CD1c-positive myeloid dendritic cell (primary cell): Measurements from ENCODE around the gene MEX3A.
"Not testable (repeated sequence)": the region's sequence is repeated elsewhere in the genome, so short reads cannot be mapped to it uniquely, and the experiment has no call there.

ENCODE experiments used
- DNase-seq: peaks from one replicate; pipeline ENCODE4 v3.0.0-alpha.2; 2016; ENCODE audit errors: extremely low spot score

MEX3A gene

GRCh38 chr1:156118177-156118868, 36.1 kb upstream of the MEX3A start:
- DNase-seq = no peak

- DNase-seq = no peak
These were observed 35.3 kb upstream of the MEX3A start for GRCh38 chr1:156117414-156118176.

DNA sequence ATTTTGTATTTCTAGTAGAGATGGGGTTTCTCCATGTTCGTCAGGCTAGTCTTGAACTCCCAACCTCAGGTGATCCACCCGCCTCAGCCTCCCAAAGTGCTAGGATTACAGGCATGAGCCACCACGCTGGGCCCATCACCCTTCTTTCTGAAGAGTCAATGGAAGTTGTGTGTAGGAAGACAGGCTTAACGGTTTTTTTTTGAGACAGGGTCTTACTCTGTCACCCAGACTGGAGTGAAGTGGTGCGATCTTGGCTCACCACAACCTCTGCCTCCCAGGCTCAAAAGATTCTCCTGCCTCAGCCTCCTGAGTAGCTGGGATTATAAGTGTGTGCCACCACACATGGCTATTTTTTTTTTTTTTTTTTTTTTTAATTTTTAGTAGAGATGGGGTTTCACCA, 34.5 kb upstream of the MEX3A start:
- not testable (repeated sequence) for DNase-seq

GRCh38 chr1:156115514-156116374, 33.5 kb upstream of the MEX3A start:
- peak; percentile 53 for DNase-seq

DNA sequence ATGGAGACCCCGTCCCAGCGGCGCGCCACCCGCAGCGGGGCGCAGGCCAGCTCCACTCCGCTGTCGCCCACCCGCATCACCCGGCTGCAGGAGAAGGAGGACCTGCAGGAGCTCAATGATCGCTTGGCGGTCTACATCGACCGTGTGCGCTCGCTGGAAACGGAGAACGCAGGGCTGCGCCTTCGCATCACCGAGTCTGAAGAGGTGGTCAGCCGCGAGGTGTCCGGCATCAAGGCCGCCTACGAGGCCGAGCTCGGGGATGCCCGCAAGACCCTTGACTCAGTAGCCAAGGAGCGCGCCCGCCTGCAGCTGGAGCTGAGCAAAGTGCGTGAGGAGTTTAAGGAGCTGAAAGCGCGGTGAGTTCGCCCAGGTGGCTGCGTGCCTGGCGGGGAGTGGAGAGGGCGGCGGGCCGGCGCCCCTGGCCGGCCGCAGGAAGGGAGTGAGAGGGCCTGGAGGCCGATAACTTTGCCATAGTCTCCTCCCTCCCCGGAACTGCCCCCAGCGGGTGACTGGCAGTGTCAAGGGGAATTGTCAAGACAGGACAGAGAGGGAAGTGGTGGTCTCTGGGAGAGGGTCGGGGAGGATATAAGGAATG, 32.8 kb upstream of the MEX3A start:
- DNase-seq = peak; percentile 59

GRCh38 chr1:156114101-156114918, 32.0 kb upstream of the MEX3A start, which contains the start of gene LMNA:
Gene LMNA, plus strand, starts transcription at chr1:156114711. Its CDS starts 208 bp downstream, at chr1:156114919.
- DNase-seq = peak; percentile 92

- no peak for DNase-seq
These were observed 31.2 kb upstream of the MEX3A start for GRCh38 chr1:156113282-156113950.

- DNase-seq = no peak
These were observed 30.2 kb upstream of the MEX3A start for GRCh38 chr1:156112276-156113137.

DNA sequence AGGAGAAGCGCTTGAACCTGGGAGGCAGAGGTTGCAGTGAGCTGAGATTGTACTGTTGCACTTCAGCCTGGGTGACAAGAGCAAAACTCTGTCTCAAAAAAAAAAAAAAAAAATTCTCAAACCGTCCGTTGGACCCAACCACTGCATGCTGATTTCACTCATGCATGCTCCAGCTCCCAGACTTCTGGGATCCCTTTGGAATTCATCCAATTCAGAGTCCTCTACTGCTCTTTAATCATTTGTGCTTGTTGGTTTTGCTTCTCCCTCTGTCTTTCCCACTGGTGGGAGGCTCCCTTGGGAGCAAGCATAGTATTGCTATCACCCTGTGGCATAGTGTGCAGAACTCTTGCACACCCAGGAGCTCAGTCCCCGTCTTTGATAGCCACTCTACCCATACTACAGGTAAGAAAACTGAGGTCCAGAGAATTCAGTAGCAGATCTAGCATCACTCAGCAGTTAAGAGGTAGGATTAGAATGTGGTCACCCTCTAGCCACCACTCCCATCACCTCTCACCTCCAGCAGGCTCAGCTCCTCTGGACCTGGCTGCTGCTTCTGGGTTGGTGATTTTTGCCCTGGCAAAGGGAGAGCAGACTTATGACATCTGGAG, 29.2 kb upstream of the MEX3A start:
- no peak for DNase-seq

DNA sequence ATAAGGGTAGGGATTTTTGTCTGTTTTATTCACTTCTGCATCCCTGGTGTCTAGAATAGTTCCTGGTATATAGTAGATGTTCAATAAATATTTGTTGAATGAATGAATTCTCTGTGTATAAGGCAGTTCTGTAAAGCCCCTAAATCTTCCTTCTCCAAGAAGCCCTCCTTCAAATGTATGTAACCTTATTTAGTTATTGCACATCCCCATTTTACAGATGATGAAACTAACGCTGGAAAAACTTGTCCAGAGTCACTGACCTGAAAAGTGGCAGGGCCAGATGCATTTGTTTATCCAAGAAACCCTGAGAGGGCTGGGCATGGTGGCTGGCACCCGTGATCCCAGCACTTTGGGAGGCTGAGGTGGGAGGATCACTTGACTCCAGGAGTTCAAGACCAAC, 28.0 kb upstream of the MEX3A start:
- no peak for DNase-seq

DNA sequence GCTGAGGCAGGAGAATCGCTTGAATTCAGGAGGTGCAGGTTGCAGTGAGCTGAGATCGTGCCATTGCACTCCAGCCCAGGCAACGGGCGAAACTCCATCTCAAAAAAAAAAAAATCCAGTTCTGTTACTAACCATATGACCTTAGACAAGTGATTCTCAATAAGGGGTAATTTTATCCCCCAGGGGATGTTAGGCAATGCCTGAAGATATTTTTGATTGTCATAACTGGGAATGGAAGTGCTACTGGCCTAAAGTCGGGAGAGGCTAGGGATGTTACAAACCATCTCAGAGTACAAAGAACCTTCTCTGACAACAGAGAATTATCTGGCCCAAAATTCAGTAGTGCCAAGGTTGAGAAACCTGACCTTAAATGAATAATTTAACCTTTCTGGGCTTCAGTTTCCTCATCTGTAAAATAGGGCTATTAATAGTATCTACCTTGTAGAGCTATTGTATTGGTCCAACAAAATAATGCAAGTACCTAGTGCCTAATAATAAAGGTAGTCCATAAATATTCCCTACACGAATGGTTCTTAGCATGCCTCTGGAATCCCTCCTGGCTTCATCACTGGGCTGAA, 26.5 kb upstream of the MEX3A start:
- no peak for DNase-seq

DNA sequence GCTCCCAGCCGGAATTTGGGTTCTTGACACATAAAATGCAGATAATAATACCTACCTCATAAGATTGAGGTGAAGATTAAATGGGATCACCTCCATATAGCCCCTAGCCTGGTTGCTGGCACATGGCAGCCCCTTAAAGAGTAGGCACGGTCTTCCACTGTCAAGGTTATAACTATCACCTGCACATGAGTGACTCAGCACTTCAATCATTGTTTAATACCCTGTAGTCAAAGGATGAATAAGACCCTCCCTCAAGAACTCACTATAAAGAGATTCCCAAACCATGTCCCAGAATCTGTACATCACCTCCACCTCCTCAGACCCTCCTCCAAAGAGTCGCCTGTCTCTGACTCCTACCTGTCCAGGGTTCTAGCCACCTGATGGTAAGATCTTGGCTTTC, 25.8 kb upstream of the MEX3A start:
- DNase-seq = no peak

DNA sequence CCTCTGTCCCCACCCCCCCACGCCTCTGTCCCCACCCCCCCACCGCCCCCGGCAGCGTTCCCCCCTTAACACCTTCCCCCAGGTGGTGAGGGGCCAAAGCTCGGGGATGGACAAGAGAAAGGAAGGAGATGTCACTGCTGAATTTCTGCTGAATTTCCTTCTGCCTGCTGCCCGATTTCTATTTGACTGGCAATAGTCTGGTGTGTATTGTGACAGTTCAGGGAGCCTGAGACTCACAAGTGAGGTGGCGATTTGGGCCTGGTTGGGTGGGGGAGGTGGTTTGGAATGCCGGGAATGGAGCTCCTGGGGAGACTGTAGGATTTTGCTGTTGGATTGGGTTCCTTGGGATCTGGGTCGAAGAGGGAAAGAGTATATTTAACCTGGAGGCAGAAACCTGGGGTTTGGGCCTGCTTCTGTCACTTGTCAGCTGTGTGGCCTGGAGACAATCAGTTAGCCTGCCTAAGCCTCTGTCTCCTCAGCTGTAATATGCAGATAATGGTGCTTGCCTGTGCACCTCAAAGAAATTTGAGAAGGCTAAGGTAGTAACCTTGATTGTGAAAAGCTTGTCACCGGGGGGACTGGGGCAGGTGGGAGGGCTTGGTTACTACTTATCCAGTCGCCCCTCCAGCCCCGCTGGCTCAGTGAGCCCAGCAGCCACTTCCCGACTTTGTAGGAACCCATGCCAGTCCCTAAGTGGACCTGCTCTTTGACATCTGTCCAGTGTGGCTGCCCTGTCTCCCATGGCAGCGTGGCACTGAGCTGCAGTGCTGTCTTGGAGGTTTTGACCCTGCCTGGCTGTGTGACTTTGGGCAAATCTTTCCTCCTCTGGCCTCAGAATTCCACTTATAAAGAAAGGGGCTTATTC, 24.6 kb upstream of the MEX3A start:
- DNase-seq = peak; percentile 71

DNA sequence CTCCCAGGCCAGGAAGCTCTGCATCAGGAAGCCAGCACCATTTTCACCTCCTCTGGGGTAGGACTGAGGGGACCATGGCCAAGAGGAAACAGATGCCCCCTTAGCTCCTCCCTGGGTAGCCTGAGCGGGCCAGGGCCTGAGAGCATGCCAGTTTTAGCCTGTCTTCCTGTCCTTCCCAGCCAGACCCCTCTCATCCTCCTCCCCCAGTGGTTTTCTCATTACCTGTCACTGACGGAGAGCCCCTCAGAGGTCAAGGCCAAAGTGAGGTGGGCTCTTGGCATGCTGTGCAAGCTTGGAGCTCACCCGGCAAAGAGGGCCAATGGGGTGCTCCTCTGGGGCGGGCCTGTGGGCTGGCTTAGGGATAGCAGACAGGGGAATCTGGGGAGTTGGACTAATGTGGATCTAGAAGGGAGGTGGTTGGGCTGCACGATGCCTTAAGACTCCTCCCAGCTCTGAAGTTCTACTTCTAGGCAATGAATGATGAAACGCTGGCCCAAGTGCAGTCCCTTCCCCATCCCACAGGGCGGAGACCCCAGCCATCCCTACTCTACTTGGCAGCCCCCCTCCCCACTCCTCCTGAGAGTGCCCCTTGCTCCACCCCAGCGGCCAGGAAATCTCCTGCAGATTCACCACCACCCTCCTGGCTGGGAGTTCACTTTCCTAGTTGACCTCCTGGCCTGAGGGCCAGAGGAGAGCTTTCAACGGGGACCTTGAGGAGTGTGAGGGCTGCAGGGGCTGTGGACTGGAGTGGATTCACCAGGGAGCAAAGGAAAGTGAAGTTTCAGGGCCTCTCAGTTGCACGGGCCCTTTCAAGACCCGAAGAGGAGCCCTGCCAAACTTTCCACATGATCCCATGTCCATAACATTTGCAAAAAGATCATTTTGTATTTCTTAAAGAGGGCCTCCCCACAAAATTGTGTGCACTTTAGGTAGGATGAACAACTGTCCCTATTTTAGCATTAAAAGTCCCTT, 22.9 kb upstream of the MEX3A start:
- DNase-seq = peak; percentile 35

GRCh38 chr1:156104065-156104810, 22.0 kb upstream of the MEX3A start:
- DNase-seq = peak; percentile 89

DNA sequence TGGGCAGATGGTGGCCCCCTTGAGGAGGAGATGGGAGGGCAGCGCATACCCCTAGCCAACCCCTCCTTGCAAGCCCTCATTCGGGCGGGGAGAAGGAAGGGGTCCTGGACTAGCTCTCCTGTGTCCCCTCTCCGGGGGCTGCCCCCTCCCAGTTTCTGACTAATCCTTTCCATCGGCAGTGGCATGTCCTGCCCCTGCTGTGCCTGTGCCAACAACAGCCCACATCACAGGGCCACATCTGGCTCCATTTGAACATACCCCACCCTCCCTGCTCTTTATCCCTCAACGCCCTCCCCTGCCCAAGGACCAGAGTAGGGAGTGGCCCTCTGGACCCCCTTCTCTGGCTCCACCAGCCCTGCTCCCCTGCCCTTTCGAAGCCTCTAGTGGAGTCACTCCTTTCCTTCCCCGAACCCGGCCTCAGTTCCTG, 21.3 kb upstream of the MEX3A start:
- no peak for DNase-seq
